Activated CD4-positive, alpha-beta T cell treated with anti-CD3 and anti-CD28 coated beads, Interleukin-2, amount 10 ng/mL, durations not matched to agents 7 days and 5 days (primary cell): ENCODE measurements around the gene CYP1B1. TPM values are rescaled to one million over a fixed set of nuclear protein-coding genes. Genes with fewer than 3 reads are reported as not detected.

ENCODE experiments used
- total RNA-seq, 2 experiments: library from RNA; stranded (reverse); gene quantifications; one replicate each; pipeline ENCODE4 v1.2.3, GENCODE V29; 2021

The CYP1B1 gene
- total RNA-seq, 2 experiments from 2014 or later = 13.8 to 15.4 TPM

Other genes starting within 250 kb of the CYP1B1 start
- 1 to 10 TPM; 2.0 to 2.9 TPM for gene RMDN2, start 150.9 kb downstream of the CYP1B1 start, total RNA-seq